Tibial artery (tissue), 4 donors: ENCODE measurements around the gene TYRP1.

Source experiments
- DNase-seq, 2 donors: peaks; one replicate each; pipeline ENCODE4 v3.0.0-alpha.2; 2019
- H3K27ac ChIP-seq, 2 donors: fragments of 200-600 bp; sonication (generic) in 1 of 2; 1 replicate in 1 of 2; 2 replicates in 1 of 2; pipeline ENCODE4 v1.5.1; 2018 to 2019; ENCODE audit warnings: mild to moderate bottlenecking in 1 of 2
- H3K27me3 ChIP-seq, 2 donors: fragments of 200-600 bp; sonication (generic) in 1 of 2; one replicate each; pipeline versions ENCODE4 v1.5.1 to v1.6.0; 2016 to 2019
- H3K36me3 ChIP-seq, 3 donors: fragments of 200-600 bp; sonication (generic) in 2 of 3; one replicate each; pipeline ENCODE4 v1.5.1; 2016 to 2019; ENCODE audit warnings: mild to moderate bottlenecking in 2 of 3
- H3K4me1 ChIP-seq, 4 donors: fragments of 200-600 bp; sonication (generic) in 2 of 4; 1 replicate in 3 of 4; 2 replicates in 1 of 4; pipeline ENCODE4 v1.5.1; 2016 to 2019
- H3K4me3 ChIP-seq, 2 donors: fragments of 200-600 bp; sonication (generic) in 1 of 2; 1 replicate in 1 of 2; 2 replicates in 1 of 2; pipeline ENCODE4 v1.5.1; 2018 to 2019; ENCODE audit warnings: mild to moderate bottlenecking in 2 of 2
- H3K9me3 ChIP-seq, 3 donors: fragments of 200-600 bp; sonication (generic) in 1 of 3; one replicate each; pipeline ENCODE4 v1.5.1; 2016 to 2019
- CTCF ChIP-seq, 2 experiments: fragments of 200-600 bp in 1 of 2; fragments of 450-650 bp in 1 of 2; IDR thresholded peaks; one replicate each; pipeline ENCODE4 v1.5.1; 2017 to 2019; ENCODE audit warnings: antibody characterized with exemption in 2 of 2, mild to moderate bottlenecking in 1 of 2, moderate library complexity in 1 of 2
- intact Hi-C: fragments of 100-400 bp; cut with DNase I; formaldehyde crosslinking; loops from one replicate; pipeline ENCODE4 v1.15.0; 2023; ENCODE audit warnings: low total_unique reads

Gene TYRP1

GRCh38 chr9:12701126-12701525 is 7.9 kb downstream of the TYRP1 start:
- Histone ChIP-seq H3K4me3 (no peak overlapping the region), H3K9me3 (no peaks in the 10 kb centered on the region), H3K4me1 (peaks cover 0 to 28% (median 9%) of the 10 kb centered on the region in 4 donors), H3K36me3 (no peaks in the 10 kb centered on the region), H3K27ac (no peak overlapping the region), H3K27me3 (no peaks in the 10 kb centered on the region)
- intact Hi-C loops, result no loop called here
- no peak for DNase-seq
- no peak for TF ChIP-seq CTCF (IDR thresholded peaks at IDR 0.05)

GRCh38 chr9:12702160-12702758 is 9.1 kb downstream of the TYRP1 start:
- DNase-seq, result peak in 1 of 2 donors; percentile 50
- no peak overlapping the region for H3K27ac ChIP-seq
- intact Hi-C loops, result no loop called here
- no peaks in the 10 kb centered on the region for H3K36me3 ChIP-seq
- H3K4me1 ChIP-seq, result peaks cover 0 to 18% (median 6%) of the 10 kb centered on the region in 4 donors
- TF ChIP-seq CTCF (IDR thresholded peaks at IDR 0.05), result peak; percentile 43 to 50
- H3K9me3 ChIP-seq, result no peaks in the 10 kb centered on the region
- no peaks in the 10 kb centered on the region for H3K27me3 ChIP-seq
- H3K4me3 ChIP-seq, result no peak overlapping the region

- Histone ChIP-seq H3K27me3 (no peaks in the 10 kb centered on the region), H3K9me3 (no peaks in the 10 kb centered on the region), H3K36me3 (no peaks in the 10 kb centered on the region), H3K27ac (no peak overlapping the region), H3K4me3 (no peak overlapping the region), H3K4me1 (peaks cover 0 to 4% (median 0%) of the 10 kb centered on the region in 4 donors)
- intact Hi-C loops, result no loop called here
- no peak for TF ChIP-seq CTCF (IDR thresholded peaks at IDR 0.05)
- DNase-seq, result no peak
These were observed 10.8 kb downstream of the TYRP1 start for GRCh38 chr9:12703996-12704395.

GRCh38 chr9:12705738-12706391 is 12.7 kb downstream of the TYRP1 start:
- no peaks in the 10 kb centered on the region for H3K36me3 ChIP-seq
- no peaks in the 10 kb centered on the region for H3K27me3 ChIP-seq
- DNase-seq, result no peak
- no peak for TF ChIP-seq CTCF (IDR thresholded peaks at IDR 0.05)
- H3K27ac ChIP-seq, result no peak overlapping the region
- intact Hi-C loops, result no loop called here
- H3K4me3 ChIP-seq, result no peak overlapping the region
- H3K9me3 ChIP-seq, result no peaks in the 10 kb centered on the region
- peaks cover 0 to 4% (median 0%) of the 10 kb centered on the region in 4 donors for H3K4me1 ChIP-seq

GRCh38 chr9:12708562-12709298 is 15.5 kb downstream of the TYRP1 start:
- H3K4me1 ChIP-seq, result peaks cover 0 to 4% (median 0%) of the 10 kb centered on the region in 4 donors
- no peaks in the 10 kb centered on the region for H3K27me3 ChIP-seq
- no peaks in the 10 kb centered on the region for H3K9me3 ChIP-seq
- intact Hi-C loops, result no loop called here
- no peak for TF ChIP-seq CTCF (IDR thresholded peaks at IDR 0.05)
- H3K4me3 ChIP-seq, result no peak overlapping the region
- H3K36me3 ChIP-seq, result no peaks in the 10 kb centered on the region
- no peak overlapping the region for H3K27ac ChIP-seq
- no peak for DNase-seq
